ENCODE measurements around the gene CTNNBL1.

- TF ChIP-seq ETV6 (CRISPR knock-in tag; IDR thresholded peaks at IDR 0.05) (no peak), CREM (CRISPR knock-in tag; IDR thresholded peaks at IDR 0.05) (no peak), ATF2 (CRISPR knock-in tag; IDR thresholded peaks at IDR 0.05; ENCODE audit: borderline replicate concordance, low read depth) (no peak), E2F1 (CRISPR knock-in tag; IDR thresholded peaks at IDR 0.05) (no peak), CTCF (IDR thresholded peaks at IDR 0.05) (no peak), SMAD3 (CRISPR knock-in tag; IDR thresholded peaks at IDR 0.05; ENCODE audit: borderline replicate concordance) (no peak), IRF2 (CRISPR knock-in tag; IDR thresholded peaks at IDR 0.05; ENCODE audit: borderline replicate concordance, low read depth) (no peak)
These were observed 82.7 kb downstream of the CTNNBL1 start for GRCh38 chr20:37776526-37776925.
